A673 (cell line): Measurements from ENCODE around the gene BTBD19.
"Not testable (repeated sequence)": the region's sequence is repeated elsewhere in the genome, so short reads cannot be mapped to it uniquely, and the experiment has no call there.

Experiments used
- CTCF ChIP-seq: fragments of 300-800, 200-600 bp; sonication (generic); conservative IDR thresholded peaks from 2 replicates; pipeline ENCODE4 v1.5.1; 2017; ENCODE audit warnings: low read depth, mild to moderate bottlenecking, antibody characterized with exemption, low read length, moderate library complexity, mixed read lengths
- EZH2 ChIP-seq: fragments of 200-600 bp; sonication (generic); IDR thresholded peaks from 2 replicates; pipeline ENCODE4 v1.6.1; 2017; ENCODE audit warnings: borderline replicate concordance, low read depth, mild to moderate bottlenecking, mixed read lengths, antibody characterized with exemption, low read length; ENCODE audit not compliant: poor library complexity, severe bottlenecking

GRCh38 chr1:44797886-44798285, 10.4 kb upstream of the BTBD19 start:
- not testable (repeated sequence) for TF ChIP-seq CTCF, EZH2
